Lung (tissue), 12 donors: Measurements from ENCODE around the gene CASZ1. TPM values are rescaled to one million over a fixed set of nuclear protein-coding genes. Genes with fewer than 3 reads are reported as not detected.

Source experiments
- ATAC-seq: fragments of 200-7000 bp; cut with Tn5 transposase; one replicate; pipeline ENCODE4 v1.9.1; 2020; ENCODE audit warnings: moderate number of reproducible peaks; ENCODE audit not compliant: insufficient read depth, low FRiP score
- DNase-seq, 3 donors: peaks; one replicate each; pipeline ENCODE4 v3.0.0-alpha.2; 2013 to 2017
- H3K27ac ChIP-seq, 2 donors: one replicate each; pipeline ENCODE4 v1.5.1; 2013; ENCODE audit warnings: mild to moderate bottlenecking in 2 of 2, moderate library complexity in 2 of 2, control low read depth in 1 of 2, inconsistent platforms in 1 of 2, low read depth in 1 of 2, low read length in 1 of 2
- H3K27me3 ChIP-seq, 3 donors: one replicate each; pipeline ENCODE4 v1.5.1; 2013; ENCODE audit warnings: low read length in 2 of 3; ENCODE audit not compliant: control insufficient read depth in 3 of 3, insufficient read depth in 3 of 3
- H3K36me3 ChIP-seq, 4 donors: one replicate each; pipeline ENCODE4 v1.5.1; 2013; ENCODE audit warnings: low read length in 4 of 4, mild to moderate bottlenecking in 1 of 4, moderate library complexity in 1 of 4; ENCODE audit not compliant: control insufficient read depth in 4 of 4, insufficient read depth in 4 of 4
- H3K4me1 ChIP-seq, 5 donors: one replicate each; pipeline ENCODE4 v1.5.1; 2013; ENCODE audit warnings: low read length in 5 of 5, mild to moderate bottlenecking in 2 of 5, moderate library complexity in 1 of 5; ENCODE audit not compliant: control insufficient read depth in 5 of 5, insufficient read depth in 5 of 5
- H3K4me3 ChIP-seq: one replicate; pipeline ENCODE4 v1.5.1; 2013; ENCODE audit warnings: mild to moderate bottlenecking, control low read depth, moderate library complexity
- H3K9ac ChIP-seq, 2 donors: one replicate each; pipeline ENCODE4 v1.5.1; 2013; ENCODE audit warnings: low read length in 2 of 2, control low read depth in 1 of 2; ENCODE audit not compliant: insufficient read depth in 1 of 2
- H3K9me3 ChIP-seq, 4 donors: one replicate each; pipeline ENCODE4 v1.5.1; 2013; ENCODE audit warnings: low read length in 3 of 4, mild to moderate bottlenecking in 1 of 4, moderate library complexity in 1 of 4; ENCODE audit not compliant: control insufficient read depth in 4 of 4, insufficient read depth in 3 of 4
- CTCF ChIP-seq: IDR thresholded peaks from 2 replicates; pipeline ENCODE4 v1.5.1; 2012; ENCODE audit warnings: mild to moderate bottlenecking; ENCODE audit errors: control extremely low read depth, extremely low read depth
- WGBS, 2 donors: extraction: QIAGEN DNeasy Blood & Tissue Kit; methylation state at CpG; one replicate each; pipeline ENCODE4 v1.1.7; 2013; 5-methylcytosine and 5-hydroxymethylcytosine counted together
- polyA plus RNA-seq, 2 donors: library from polyadenylated mRNA; stranded (reverse); fragments of 200-250 nt; gene quantifications; one replicate each; pipeline ENCODE4 v1.2.1, GENCODE V29; 2013
- total RNA-seq, 2 donors: library from RNA; depleted of rRNA in 1 of 2; stranded (reverse); fragments of >200 nt in 1 of 2; gene quantifications; one replicate each; pipeline ENCODE4 v1.2.1, GENCODE V29; 2014 to 2021
- donor health status: control.
- donor health status: control.
- donor health status: Bipolar disorder and iron deficiency.
- donor health status: healthy.
- donor health status: DM: yes; HTN: yes; CAD: no.

CASZ1 gene
- total and polyA plus RNA-seq, 4 donors: 10.3 to 69.9 (median 40.5) TPM

GRCh38 chr1:10762875-10763274 lies 33.6 kb downstream of the CASZ1 start:
- no peak overlapping the region for H3K4me3 ChIP-seq
- no peak overlapping the region for H3K9ac ChIP-seq
- ATAC-seq: no peak
- DNase-seq: no peak
- WGBS, 2 donors: 79 to 85% methylated on average over 12 of the region's 12 CpGs
- H3K27ac ChIP-seq: peak overlapping the region; percentile 47 to 55
- H3K36me3 ChIP-seq: no peaks in the 10 kb centered on the region
- H3K4me1 ChIP-seq: peaks cover 5 to 36% (median 21%) of the 10 kb centered on the region in 5 donors
- no peaks in the 10 kb centered on the region for H3K9me3 ChIP-seq
- H3K27me3 ChIP-seq: no peaks in the 10 kb centered on the region
- TF ChIP-seq CTCF: no peak

- DNase-seq (peak; percentile 67 to 76 (median 74)), ATAC-seq (no peak)
- WGBS, 2 donors: 39 to 46% methylated on average over 6 of the region's 6 CpGs
- TF ChIP-seq CTCF: no peak
- Histone ChIP-seq H3K27ac (peak overlapping the region; percentile 47 to 85), H3K4me1 (peaks cover 5 to 36% (median 21%) of the 10 kb centered on the region in 5 donors), H3K9me3 (no peaks in the 10 kb centered on the region), H3K4me3 (no peak overlapping the region), H3K36me3 (no peaks in the 10 kb centered on the region), H3K27me3 (no peaks in the 10 kb centered on the region), H3K9ac (no peak overlapping the region)
Observed at GRCh38 chr1:10762153-10762523, 34.3 kb downstream of the CASZ1 start.

GRCh38 chr1:10761503-10762152 lies 34.8 kb downstream of the CASZ1 start:
- H3K27ac ChIP-seq: peak overlapping the region; percentile 17 to 85
- TF ChIP-seq CTCF: no peak
- H3K36me3 ChIP-seq: no peaks in the 10 kb centered on the region
- 35 to 61% methylated on average over 23 of the region's 23 CpGs for WGBS, 2 donors
- ATAC-seq (peak; percentile 27), DNase-seq (peak; percentile 40 to 75 (median 74))
- H3K27me3 ChIP-seq: no peaks in the 10 kb centered on the region
- H3K4me3 ChIP-seq: no peak overlapping the region
- no peaks in the 10 kb centered on the region for H3K9me3 ChIP-seq
- no peak overlapping the region for H3K9ac ChIP-seq
- H3K4me1 ChIP-seq: peaks cover 5 to 38% (median 21%) of the 10 kb centered on the region in 5 donors
